Cerebellar cortex (tissue), 1 donor: ENCODE measurements around the gene MTX2.

Experiments
- DNase-seq: peaks from one replicate; pipeline ENCODE4 v3.0.0-alpha.2; 2015; ENCODE audit warnings: low spot score

The MTX2 gene

DNA sequence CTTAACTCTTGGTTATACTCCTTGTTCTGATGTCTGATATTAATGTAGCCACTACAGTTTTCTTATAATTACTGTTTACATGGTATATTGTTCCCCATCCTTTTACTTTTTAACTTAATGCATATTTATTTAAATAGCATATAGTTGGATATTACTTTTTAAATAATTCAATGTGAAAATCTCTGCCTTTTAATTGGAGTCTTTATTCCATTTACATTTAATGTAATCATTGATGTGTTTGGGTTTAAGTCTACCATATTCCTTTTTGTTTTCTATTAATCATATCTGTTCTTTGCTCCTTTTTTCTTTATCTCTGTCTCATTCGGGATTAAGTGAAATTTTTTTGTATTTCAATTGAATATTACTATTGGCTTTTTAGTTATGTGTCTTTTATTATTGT, 109.1 kb downstream of the MTX2 start:
- DNase-seq, result no peak

DNA sequence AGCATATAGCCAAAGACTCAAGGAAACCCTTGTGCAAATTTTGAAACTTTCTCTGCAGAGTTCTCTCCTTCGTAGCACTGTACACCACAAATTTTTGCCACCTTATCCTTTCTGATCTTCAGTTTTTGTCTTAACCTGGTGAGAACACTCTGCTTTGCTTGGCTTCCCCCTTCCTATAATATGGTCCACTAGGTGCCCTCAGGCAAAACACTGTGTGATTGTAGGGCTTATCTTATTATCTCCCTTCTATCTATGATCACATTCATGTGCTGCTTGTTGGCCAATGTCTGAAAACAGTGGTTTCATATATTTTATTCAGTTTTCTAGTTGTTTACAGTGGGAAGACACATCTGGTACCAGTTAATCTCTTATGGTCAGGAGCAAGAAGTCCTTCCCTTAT, 111.1 kb downstream of the MTX2 start:
- DNase-seq, result no peak

DNA sequence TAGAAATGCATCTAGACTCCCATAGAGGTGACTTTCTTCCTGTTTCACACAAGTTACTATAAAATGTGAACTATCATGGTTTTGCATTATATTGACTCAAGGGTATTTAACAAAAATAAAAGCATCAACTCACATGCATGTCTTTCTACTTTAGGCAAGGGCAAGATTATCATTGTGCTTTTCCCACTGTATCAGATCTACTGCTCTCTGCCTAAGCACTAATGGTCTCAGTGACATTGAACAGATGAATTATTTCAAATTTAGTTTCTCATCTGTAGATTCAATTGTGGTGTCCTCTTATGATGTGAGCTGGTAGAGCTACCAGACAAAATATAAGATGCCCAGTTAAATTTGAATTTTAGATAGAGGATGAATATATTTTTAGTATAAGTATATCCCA, 113.9 kb downstream of the MTX2 start:
- DNase-seq, result no peak

DNA sequence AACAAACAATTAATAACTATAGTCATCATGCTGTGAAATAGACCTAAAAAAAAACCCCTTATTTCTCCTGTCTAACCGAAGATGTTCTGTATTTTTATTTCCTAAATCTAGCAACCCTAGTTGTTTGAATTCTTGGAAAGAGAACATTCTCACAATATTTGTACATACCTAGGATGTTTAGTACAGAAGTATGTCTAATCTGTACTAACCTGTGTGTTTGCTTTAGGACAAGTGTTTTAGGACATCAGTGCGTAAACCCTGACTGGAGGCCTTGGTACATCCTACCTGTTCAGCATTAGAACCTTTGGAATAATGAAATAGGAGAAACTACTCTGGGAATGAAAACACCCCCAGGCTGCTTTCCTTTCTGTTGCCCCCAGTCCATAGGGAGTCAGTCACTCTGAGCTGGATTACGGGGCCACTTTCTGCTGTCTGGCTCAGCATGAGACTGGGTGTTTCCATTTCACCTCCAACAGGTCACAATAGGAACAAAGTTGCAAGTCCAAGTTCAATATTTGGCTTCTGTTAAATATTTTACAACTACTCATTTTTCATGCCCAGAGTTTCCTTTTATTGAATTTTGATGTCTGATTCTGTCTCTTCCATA, 114.7 kb downstream of the MTX2 start:
- no peak for DNase-seq

DNA sequence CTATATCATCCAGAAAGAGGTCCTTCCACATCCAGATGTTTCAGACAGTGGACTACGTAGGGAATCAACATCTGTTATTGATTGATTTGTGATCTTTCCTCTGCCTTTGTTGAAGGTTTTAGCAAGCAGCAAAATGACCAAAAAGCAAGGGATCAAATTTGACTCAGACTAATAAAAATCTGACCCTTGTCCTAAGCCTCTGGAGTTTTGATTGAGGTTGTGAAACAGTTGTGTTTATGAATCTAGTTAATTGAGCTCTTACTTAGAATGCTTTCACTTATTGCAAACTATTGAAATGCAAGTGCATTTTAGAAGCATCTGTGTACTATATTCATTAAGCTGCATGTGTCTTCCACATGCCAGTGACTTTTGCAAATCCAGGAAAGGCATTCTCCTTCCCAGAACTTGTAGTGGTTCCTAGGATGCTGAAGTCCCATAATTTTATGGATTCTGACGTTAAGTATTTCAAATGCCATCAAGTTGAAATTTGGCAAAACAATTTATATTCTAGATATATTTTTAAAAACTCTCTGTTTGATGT, 116.0 kb downstream of the MTX2 start:
- no peak for DNase-seq

DNA sequence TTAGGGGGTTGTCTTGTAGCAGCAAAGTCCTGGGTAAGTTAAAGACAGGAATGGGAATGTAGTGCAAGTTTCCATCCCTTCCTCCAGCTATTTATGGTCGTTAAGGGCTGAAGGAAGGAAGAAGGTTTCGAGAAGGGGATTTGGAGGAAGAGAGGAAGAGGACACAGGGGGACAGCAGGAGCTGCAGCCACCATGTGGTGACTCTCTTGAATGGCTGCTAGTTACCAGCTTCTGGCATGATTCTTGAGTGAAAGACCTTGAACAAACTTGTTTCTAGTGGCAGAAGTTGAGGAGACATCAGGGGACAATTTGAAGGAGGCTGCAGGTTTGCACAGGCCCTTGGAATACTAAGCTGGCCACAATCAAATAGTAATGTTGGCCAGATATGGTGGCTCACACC, 116.6 kb downstream of the MTX2 start:
- DNase-seq, result no peak
